ENCODE measurements around the gene NAV2.

DNA sequence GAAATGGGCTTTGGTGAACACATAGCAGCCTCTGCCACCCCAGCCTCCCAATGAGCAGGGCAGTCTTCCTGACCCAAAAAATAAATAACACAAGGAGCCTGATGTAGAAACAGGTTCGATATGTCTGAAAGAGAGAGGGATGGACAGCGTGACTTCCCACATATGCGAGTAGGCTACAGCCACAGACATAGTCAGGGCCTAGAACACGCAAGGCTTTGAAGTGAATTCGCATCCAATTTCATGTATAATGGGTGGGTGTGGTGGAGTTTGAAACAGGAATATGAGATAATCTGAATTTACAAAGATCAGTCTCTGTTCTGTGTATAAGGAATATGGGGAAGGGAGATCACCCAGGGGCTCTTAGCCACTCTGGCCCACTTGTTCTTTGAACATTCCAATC lies 373.3 kb downstream of the NAV2 start:
- TF ChIP-seq, protein P1, sequence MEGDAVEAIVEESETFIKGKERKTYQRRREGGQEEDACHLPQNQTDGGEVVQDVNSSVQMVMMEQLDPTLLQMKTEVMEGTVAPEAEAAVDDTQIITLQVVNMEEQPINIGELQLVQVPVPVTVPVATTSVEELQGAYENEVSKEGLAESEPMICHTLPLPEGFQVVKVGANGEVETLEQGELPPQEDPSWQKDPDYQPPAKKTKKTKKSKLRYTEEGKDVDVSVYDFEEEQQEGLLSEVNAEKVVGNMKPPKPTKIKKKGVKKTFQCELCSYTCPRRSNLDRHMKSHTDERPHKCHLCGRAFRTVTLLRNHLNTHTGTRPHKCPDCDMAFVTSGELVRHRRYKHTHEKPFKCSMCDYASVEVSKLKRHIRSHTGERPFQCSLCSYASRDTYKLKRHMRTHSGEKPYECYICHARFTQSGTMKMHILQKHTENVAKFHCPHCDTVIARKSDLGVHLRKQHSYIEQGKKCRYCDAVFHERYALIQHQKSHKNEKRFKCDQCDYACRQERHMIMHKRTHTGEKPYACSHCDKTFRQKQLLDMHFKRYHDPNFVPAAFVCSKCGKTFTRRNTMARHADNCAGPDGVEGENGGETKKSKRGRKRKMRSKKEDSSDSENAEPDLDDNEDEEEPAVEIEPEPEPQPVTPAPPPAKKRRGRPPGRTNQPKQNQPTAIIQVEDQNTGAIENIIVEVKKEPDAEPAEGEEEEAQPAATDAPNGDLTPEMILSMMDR (IDR thresholded peaks at IDR 0.05) = no peak
- no peak for TF ChIP-seq EZH2phosphoT487 (IDR thresholded peaks at IDR 0.05)
- no peak for TF ChIP-seq EZH2 (IDR thresholded peaks at IDR 0.05)

Measured in neural progenitor cell (in vitro differentiated cells).